K562 (cell line): ENCODE results near the gene PTH1R. TPM values are rescaled to one million over a fixed set of nuclear protein-coding genes. Genes with fewer than 3 reads are reported as not detected.

Source experiments
- CBX3 ChIP-seq, 2 experiments: IDR thresholded peaks; 1 replicate in 1 of 2; 2 replicates in 1 of 2; pipeline ENCODE4 v1.6.1; 2012; ENCODE audit warnings: inconsistent platforms in 2 of 2, low read length in 2 of 2, borderline replicate concordance in 1 of 2, control low read depth in 1 of 2
- CHAMP1 ChIP-seq: fragments of 450-650 bp; IDR thresholded peaks from 2 replicates; pipeline ENCODE4 v1.6.1; 2016; ENCODE audit warnings: mild to moderate bottlenecking
- CREM ChIP-seq: IDR thresholded peaks from 2 replicates; pipeline ENCODE4 v1.6.1; 2014; ENCODE audit warnings: antibody characterized with exemption, low read depth
- FOXP4 ChIP-seq: sonication (generic); formaldehyde crosslinking; IDR thresholded peaks from 2 replicates; pipeline ENCODE4 v1.8.0; 2022; ENCODE audit warnings: mild to moderate bottlenecking, missing genetic modification reagents, borderline replicate concordance
- GTF2B ChIP-seq: IDR thresholded peaks from 2 replicates; pipeline ENCODE4 v1.6.1; 2011; ENCODE audit not compliant: insufficient read length; ENCODE audit errors: extremely low read depth
- KLF16 ChIP-seq: IDR thresholded peaks from 2 replicates; pipeline ENCODE4 v1.6.1; 2016; ENCODE audit warnings: antibody characterized with exemption
- MIER1 ChIP-seq: fragments of 450-650 bp; IDR thresholded peaks from 2 replicates; pipeline ENCODE4 v1.6.1; 2016; ENCODE audit warnings: antibody characterized with exemption, mild to moderate bottlenecking, low read depth
- NELFE ChIP-seq: IDR thresholded peaks from 2 replicates; pipeline ENCODE4 v1.6.1; 2011; ENCODE audit warnings: mild to moderate bottlenecking; ENCODE audit not compliant: insufficient read depth, insufficient read length
- THAP7 ChIP-seq: fragments of 250-450 bp; sonication (Bioruptor Pico); IDR thresholded peaks from 2 replicates; pipeline ENCODE4 v1.5.0; 2021
- THRA ChIP-seq: fragments of 450-650 bp; IDR thresholded peaks from 2 replicates; pipeline ENCODE4 v1.6.1; 2017; ENCODE audit warnings: mild to moderate bottlenecking, moderate library complexity
- TSHZ1 ChIP-seq: fragments of 250-450 bp; sonication (Bioruptor Pico); IDR thresholded peaks from 2 replicates; pipeline ENCODE4 v1.4.0; 2020; ENCODE audit warnings: mild to moderate bottlenecking, moderate library complexity
- ZNF282 ChIP-seq: sonication (generic); formaldehyde crosslinking; IDR thresholded peaks from 2 replicates; pipeline ENCODE4 v1.8.1; 2023; ENCODE audit warnings: missing genetic modification reagents
- ZNF511 ChIP-seq: sonication (generic); formaldehyde crosslinking; IDR thresholded peaks from 2 replicates; pipeline ENCODE4 v1.8.0; 2022; ENCODE audit warnings: mild to moderate bottlenecking, missing genetic modification reagents
- polyA plus RNA-seq, 8 experiments: library from polyadenylated mRNA; depleted of rRNA in 4 of 8; stranded (reverse) in 5 of 8; unstranded in 3 of 8; fragments of >200 nt; fragmentation: Nextera tagmentation in 2 of 8; fragmentation: Illumina TruSeq in 1 of 8; extraction: Ambion mirVana in 2 of 8; extraction: Trizol in 1 of 8; gene quantifications; 2 replicates each; pipeline versions ENCODE4 v1.2.1 to v1.2.3, GENCODE V29; 2011 to 2014; ENCODE audit warnings: inconsistent platforms in 1 of 8, missing spikeins in 1 of 8
- total RNA-seq, 7 experiments: library from RNA; depleted of rRNA in 6 of 7; stranded (reverse); fragments of >200 nt in 6 of 7; fragmentation: Illumina TruSeq in 2 of 7; extraction: Trizol in 2 of 7; gene quantifications; 2 replicates each; pipeline versions ENCODE4 v1.2.1 to v1.2.3, GENCODE V29; 2011 to 2021; ENCODE audit warnings: low replicate concordance in 1 of 7

The PTH1R gene
- total and polyA plus RNA-seq, 9 of the 15 experiments (the other 6 are each of a cell fraction or from before 2014, with no cell fraction given), result not detected

GRCh38 chr3:46946856-46947545 is 69.5 kb downstream of the PTH1R start (continued):
- no peak for TF ChIP-seq GTF2B
- no peak for TF ChIP-seq THRA
- no peak for TF ChIP-seq FOXP4 (CRISPR knock-in tag)
- no peak for TF ChIP-seq THAP7 (CRISPR knock-in tag)
- no peak for TF ChIP-seq CREM
- no peak for TF ChIP-seq CBX3 (IDR thresholded peaks at IDR 0.05; ENCODE audit: borderline replicate concordance in 1 of 2, low read length in 2 of 2)
- TF ChIP-seq NELFE, result no peak
- TF ChIP-seq KLF16, result no peak
- no peak for TF ChIP-seq TSHZ1 (CRISPR knock-in tag)
- no peak for TF ChIP-seq CHAMP1
- 0 out of 2 replicates have a peak, but pooled peaks have one; percentile 47 for TF ChIP-seq ZNF511
- TF ChIP-seq ZNF282 (CRISPR knock-in tag), result no peak
- no peak for TF ChIP-seq MIER1
